GM12864 (cell line): Measurements from ENCODE around the gene IL22RA1.

Experiments used
- DNase-seq: peaks from one replicate; pipeline ENCODE4 v3.0.0-alpha.2; 2011; ENCODE audit warnings: low read depth
- H3K4me3 ChIP-seq: 2 replicates; pipeline ENCODE4 v1.5.1; 2011; ENCODE audit warnings: mild to moderate bottlenecking, low read depth, low read length, control low read depth
- TF ChIP-seq, protein P1 (sequence below): IDR thresholded peaks from 2 replicates; pipeline ENCODE4 v1.5.1; 2011; ENCODE audit warnings: low read depth, mild to moderate bottlenecking, moderate library complexity, low read length, control low read depth, inconsistent platforms; ENCODE audit errors: missing control alignments

The IL22RA1 gene

DNA sequence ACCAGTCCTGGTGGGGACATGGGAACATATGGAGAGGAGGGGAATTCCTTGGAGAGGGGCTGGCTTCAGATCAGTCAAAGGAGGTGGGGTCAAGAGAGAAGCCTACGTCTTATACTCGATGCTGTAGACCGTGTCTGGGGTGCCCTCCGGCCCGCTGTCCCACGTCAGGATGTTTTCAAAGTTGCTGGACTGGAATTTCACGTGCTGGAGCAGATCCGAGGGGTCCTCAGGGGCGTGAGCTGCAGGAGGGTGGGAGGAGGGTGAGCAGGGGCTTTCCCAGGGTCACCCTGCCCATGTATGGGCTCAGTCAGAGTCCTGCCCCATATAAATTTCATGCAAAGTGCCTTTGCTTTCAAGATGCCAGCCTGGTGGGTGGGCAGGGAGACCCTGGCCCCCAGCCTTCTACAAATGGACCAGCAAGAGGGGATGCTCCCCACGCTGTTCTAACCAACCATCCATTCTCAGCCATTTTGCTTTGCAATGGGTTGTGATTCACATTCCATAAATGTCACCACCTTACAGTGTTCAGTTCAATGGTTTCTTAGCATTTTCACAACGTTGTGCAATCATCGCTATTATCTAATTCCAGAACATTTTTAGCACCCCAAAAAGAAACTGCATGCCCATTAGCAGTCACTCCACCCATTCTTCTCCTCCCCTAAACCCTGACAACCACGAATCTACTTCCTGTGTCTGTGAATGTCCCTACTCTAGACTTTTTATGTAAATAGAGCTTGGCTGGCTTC lies 4.3 kb downstream of the IL22RA1 start:
- no peak for DNase-seq
- TF ChIP-seq, protein P1, sequence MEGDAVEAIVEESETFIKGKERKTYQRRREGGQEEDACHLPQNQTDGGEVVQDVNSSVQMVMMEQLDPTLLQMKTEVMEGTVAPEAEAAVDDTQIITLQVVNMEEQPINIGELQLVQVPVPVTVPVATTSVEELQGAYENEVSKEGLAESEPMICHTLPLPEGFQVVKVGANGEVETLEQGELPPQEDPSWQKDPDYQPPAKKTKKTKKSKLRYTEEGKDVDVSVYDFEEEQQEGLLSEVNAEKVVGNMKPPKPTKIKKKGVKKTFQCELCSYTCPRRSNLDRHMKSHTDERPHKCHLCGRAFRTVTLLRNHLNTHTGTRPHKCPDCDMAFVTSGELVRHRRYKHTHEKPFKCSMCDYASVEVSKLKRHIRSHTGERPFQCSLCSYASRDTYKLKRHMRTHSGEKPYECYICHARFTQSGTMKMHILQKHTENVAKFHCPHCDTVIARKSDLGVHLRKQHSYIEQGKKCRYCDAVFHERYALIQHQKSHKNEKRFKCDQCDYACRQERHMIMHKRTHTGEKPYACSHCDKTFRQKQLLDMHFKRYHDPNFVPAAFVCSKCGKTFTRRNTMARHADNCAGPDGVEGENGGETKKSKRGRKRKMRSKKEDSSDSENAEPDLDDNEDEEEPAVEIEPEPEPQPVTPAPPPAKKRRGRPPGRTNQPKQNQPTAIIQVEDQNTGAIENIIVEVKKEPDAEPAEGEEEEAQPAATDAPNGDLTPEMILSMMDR = no peak
- H3K4me3 ChIP-seq = no peak overlapping the region

DNA sequence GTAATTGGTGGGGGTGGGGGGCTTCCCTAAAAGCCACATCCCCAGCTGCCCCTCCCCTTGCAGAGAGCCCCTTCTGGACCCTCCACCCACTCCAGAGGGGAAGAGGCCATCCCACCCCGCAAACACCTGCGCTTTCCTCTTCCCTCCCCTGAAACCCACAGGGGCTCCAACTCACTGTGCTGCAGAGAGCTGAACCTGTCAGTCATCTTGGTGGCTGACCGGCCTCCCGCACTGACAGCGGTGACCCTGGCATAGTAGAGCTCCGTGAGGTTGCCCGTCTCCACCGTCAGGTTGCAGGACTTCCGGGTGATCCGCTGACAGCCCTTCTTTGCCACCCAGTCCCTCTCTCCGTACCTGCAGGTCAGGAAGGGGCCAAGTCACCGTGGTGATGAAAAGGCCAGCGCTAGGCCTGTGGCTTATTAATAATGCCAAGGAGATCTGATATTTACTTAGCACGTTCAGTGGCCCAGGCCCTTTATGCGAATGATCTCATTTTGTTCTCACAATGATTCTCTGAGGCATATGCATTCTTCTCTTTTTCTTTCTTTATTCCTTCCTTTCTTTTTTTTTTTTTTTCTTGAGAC lies 5.9 kb downstream of the IL22RA1 start:
- DNase-seq = no peak
- TF ChIP-seq, protein P1 = no peak
- no peak overlapping the region for H3K4me3 ChIP-seq

DNA sequence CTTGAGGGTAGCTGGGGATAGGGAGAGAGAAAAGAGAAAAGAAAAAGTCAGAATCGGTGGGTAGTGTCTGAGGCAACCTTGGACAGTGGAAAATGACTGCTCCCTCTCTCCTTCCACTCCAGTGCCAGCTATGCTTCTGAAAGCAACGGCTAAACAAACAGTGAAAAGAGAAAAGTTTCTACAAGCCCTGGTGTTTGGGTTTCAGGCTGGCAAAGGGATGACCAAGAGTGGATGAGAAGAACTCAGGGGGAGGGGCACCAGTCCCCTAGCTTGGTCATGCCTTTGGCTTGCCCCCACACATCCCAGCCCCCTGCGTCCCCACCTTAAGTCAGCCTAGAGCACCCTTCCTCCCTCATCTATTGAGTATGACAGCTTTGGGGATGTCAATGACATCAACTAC lies 8.6 kb downstream of the IL22RA1 start:
- H3K4me3 ChIP-seq = no peak overlapping the region
- TF ChIP-seq, protein P1 = no peak
- no peak for DNase-seq

DNA sequence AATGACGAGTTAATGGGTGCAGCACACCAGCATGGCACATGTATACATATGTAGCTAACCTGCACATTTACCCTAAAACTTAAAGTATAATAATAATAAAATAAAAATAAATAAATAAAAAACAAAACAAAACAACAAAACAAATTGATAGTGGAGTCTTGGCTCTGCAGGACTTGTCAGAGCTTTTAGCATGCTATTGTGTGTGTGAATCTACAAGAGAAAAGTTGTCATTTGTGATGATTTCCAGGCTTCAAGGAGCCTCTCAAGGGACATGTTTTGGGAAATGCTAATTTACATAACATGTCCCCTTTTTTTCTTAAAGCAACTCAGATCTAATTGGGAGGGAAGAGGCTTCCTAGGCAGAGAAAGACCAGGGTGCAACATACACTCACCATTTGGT lies 9.1 kb downstream of the IL22RA1 start:
- no peak for DNase-seq
- no peak overlapping the region for H3K4me3 ChIP-seq
- TF ChIP-seq, protein P1 = no peak

DNA sequence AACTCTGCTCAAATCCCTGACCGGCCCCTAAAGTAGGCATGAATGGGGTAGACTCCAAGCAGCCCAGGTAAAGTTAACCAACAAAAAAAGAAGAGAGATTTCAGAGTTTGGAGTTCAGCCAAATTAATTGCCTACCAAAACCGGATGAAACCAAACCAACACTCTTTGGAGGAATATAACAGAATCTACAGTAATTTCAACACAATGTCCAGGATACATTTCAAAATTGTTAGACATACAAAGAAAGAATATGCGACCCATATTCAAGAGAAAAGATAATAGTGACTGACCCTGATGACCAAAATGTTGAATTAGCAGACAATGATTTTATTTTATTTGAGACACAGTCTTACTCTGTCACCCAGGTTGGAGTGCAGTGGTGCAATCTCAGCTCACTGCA lies 12.6 kb downstream of the IL22RA1 start:
- no peak overlapping the region for H3K4me3 ChIP-seq
- TF ChIP-seq, protein P1 = no peak
- no peak for DNase-seq

DNA sequence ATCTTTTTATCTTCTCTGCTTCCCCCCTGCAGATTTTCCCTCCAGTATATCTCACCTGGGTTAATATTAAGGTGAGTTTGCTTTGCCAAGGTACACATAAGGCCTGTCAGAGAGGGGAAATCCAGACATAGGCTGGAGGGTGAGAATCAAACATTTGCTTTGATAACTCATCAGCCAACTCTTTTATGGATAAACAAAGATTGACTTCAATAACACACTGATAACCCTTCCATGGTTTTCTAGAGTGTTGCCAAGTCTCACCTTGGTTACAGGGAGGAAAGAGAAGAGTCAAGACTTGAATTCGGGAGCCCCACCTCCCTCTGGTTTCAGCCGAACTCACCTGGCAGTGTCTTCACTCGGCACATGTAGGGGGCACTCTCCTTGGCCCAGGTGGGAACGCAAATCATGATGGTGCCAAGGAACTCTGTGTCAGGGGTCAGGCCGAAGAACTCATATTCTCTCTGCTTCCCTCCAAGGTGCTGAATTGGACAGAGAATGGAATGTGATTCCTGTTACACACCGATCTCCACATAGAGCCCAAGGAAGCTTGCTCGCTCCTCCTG lies 15.1 kb downstream of the IL22RA1 start:
- TF ChIP-seq, protein P1 = no peak
- no peak overlapping the region for H3K4me3 ChIP-seq
- no peak for DNase-seq
